ENCODE data around the gene TMEM88.

The TMEM88 gene

GRCh38 chr17:7843257-7843535 is 11.7 kb upstream of the TMEM88 start:
- no peak for DNase-seq (ENCODE audit: low spot score)
- in situ Hi-C loops (cut with MboI; ENCODE audit: low sequenced_read_pairs, unreplicated experiment) = no loop called here
- TF ChIP-seq, protein P1, sequence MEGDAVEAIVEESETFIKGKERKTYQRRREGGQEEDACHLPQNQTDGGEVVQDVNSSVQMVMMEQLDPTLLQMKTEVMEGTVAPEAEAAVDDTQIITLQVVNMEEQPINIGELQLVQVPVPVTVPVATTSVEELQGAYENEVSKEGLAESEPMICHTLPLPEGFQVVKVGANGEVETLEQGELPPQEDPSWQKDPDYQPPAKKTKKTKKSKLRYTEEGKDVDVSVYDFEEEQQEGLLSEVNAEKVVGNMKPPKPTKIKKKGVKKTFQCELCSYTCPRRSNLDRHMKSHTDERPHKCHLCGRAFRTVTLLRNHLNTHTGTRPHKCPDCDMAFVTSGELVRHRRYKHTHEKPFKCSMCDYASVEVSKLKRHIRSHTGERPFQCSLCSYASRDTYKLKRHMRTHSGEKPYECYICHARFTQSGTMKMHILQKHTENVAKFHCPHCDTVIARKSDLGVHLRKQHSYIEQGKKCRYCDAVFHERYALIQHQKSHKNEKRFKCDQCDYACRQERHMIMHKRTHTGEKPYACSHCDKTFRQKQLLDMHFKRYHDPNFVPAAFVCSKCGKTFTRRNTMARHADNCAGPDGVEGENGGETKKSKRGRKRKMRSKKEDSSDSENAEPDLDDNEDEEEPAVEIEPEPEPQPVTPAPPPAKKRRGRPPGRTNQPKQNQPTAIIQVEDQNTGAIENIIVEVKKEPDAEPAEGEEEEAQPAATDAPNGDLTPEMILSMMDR (IDR thresholded peaks at IDR 0.05; ENCODE audit: borderline replicate concordance, control extremely low read depth, extremely low read depth, insufficient read depth, missing control alignments) = no peak

GRCh38 chr17:7843536-7844291 is 11.2 kb upstream of the TMEM88 start:
- TF ChIP-seq, protein P1 (IDR thresholded peaks at IDR 0.05; ENCODE audit: borderline replicate concordance, control extremely low read depth, extremely low read depth, insufficient read depth, missing control alignments) = no peak
- DNase-seq (ENCODE audit: low spot score) = peak; percentile 92
- in situ Hi-C loops (cut with MboI; ENCODE audit: low sequenced_read_pairs, unreplicated experiment) = no loop called here

- TF ChIP-seq, protein P1 (IDR thresholded peaks at IDR 0.05; ENCODE audit: borderline replicate concordance, control extremely low read depth, extremely low read depth, insufficient read depth, missing control alignments) = no peak
- in situ Hi-C loops (cut with MboI; ENCODE audit: low sequenced_read_pairs, unreplicated experiment) = no loop called here
- DNase-seq (ENCODE audit: low spot score) = peak; percentile 93
Observed at GRCh38 chr17:7844292-7845154, 10.3 kb upstream of the TMEM88 start.

DNA sequence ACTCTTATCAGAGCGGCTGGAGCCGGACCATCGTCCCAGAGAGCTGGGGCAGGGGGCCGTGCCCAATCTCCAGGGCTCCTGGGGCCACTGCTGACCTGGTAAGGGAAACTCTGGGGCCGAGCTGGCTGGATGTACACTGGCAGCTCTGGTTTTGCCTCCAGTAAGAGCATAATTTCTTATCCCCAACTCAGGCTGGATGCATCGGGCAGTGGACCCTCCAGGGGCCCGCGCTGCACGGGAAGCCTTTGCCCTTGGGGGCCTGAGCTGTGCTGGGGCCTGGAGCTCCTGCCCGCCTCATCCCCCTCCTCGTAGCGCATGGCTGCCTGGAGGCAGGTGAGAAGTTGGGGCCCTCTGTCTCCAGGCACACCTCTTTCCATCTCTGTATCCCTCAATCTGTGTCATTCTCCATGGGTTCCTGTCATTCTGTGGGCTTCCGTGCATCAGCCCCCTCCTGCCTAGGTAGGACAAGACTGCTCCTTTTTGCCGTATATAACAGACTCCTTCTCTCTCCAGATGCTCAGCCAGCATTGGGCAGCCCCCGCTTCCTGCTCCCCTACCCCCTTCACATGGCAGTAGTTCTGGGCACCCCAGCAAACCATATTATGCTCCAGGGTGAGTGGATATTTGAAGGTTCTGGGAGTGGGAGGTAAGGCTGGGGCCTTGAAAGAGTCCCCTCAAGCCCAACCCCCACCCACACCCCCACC is 9.4 kb upstream of the TMEM88 start:
- DNase-seq (ENCODE audit: low spot score) = no peak
- TF ChIP-seq, protein P1 (IDR thresholded peaks at IDR 0.05; ENCODE audit: borderline replicate concordance, control extremely low read depth, extremely low read depth, insufficient read depth, missing control alignments) = no peak
- in situ Hi-C loops (cut with MboI; ENCODE audit: low sequenced_read_pairs, unreplicated experiment) = no loop called here

GRCh38 chr17:7846063-7846735 is 8.7 kb upstream of the TMEM88 start:
- DNase-seq (ENCODE audit: low spot score) = no peak

More at GRCh38 chr17:7846063-7846735, 8.7 kb upstream of the TMEM88 start:
- in situ Hi-C loops (cut with MboI; ENCODE audit: low sequenced_read_pairs, unreplicated experiment) = no loop called here
- TF ChIP-seq, protein P1 (IDR thresholded peaks at IDR 0.05; ENCODE audit: borderline replicate concordance, control extremely low read depth, extremely low read depth, insufficient read depth, missing control alignments) = no peak
